SU-DHL-6 (cell line): Measurements from ENCODE around the gene RPUSD2.
A peak's percentile ranks its signal among the peaks of the same experiment; 100 is the strongest.
"Not testable (repeated sequence)": the region's sequence is repeated elsewhere in the genome, so short reads cannot be mapped to it uniquely, and the experiment has no call there.

Experiments
- H2AFZ ChIP-seq: fragments of 200-600 bp; sonication (generic); 2 replicates; pipeline ENCODE4 v1.6.1; 2014; ENCODE audit warnings: low read depth, mild to moderate bottlenecking, moderate library complexity, mixed read lengths, antibody characterized with exemption, low read length; ENCODE audit not compliant: severe bottlenecking
- H3F3A ChIP-seq: fragments of 200-600 bp; shearing (Covaris generic); 2 replicates; pipeline ENCODE4 v1.6.0; 2016; ENCODE audit warnings: antibody characterized with exemption, mild to moderate bottlenecking; ENCODE audit not compliant: insufficient read depth
- H3K27ac ChIP-seq: fragments of 200-600 bp; sonication (generic); 2 replicates; pipeline ENCODE4 v1.5.1; 2016; ENCODE audit warnings: low read depth, mild to moderate bottlenecking, low read length, moderate library complexity, mixed read lengths
- H3K27me3 ChIP-seq: fragments of 200-600 bp; sonication (generic), shearing (Covaris generic); 2 replicates; pipeline ENCODE4 v1.6.0; 2014; ENCODE audit warnings: mild to moderate bottlenecking, low read length
- H3K36me3 ChIP-seq: fragments of 200-600 bp; sonication (generic); 2 replicates; pipeline ENCODE4 v1.6.1; 2014; ENCODE audit warnings: mild to moderate bottlenecking, low read length, mixed read lengths
- H3K4me2 ChIP-seq: fragments of 300-600, 200-600 bp; shearing (Covaris generic), sonication (generic); 2 replicates; pipeline ENCODE4 v1.6.0; 2014; ENCODE audit warnings: low read length, low read depth, mild to moderate bottlenecking; ENCODE audit not compliant: poor library complexity, severe bottlenecking
- H3K4me3 ChIP-seq: fragments of 200-600 bp; sonication (generic); 2 replicates; pipeline ENCODE4 v1.5.1; 2014; ENCODE audit warnings: antibody characterized with exemption, low read length, mild to moderate bottlenecking, mixed read lengths; ENCODE audit not compliant: insufficient read depth, poor library complexity, severe bottlenecking
- H3K79me2 ChIP-seq: fragments of 200-600 bp; sonication (generic); 2 replicates; pipeline ENCODE4 v1.6.1; 2014; ENCODE audit warnings: mild to moderate bottlenecking, low read length, moderate library complexity; ENCODE audit not compliant: insufficient read depth
- H3K9ac ChIP-seq: fragments of 200-600 bp; sonication (generic); 2 replicates; pipeline ENCODE4 v1.7.0; 2014; ENCODE audit warnings: mild to moderate bottlenecking, low read length
- H3K9me2 ChIP-seq: fragments of 200-600 bp; sonication (generic); replicated peaks from 2 replicates; pipeline ENCODE4 v1.6.1; 2014; ENCODE audit warnings: low read length; ENCODE audit not compliant: insufficient read depth
- H3K9me3 ChIP-seq: fragments of 200-600 bp; sonication (generic); 2 replicates; pipeline ENCODE4 v1.6.1; 2014; ENCODE audit warnings: low read length, mixed read lengths; ENCODE audit not compliant: insufficient read depth
- H4K20me1 ChIP-seq: fragments of 200-600 bp; sonication (generic); 2 replicates; pipeline ENCODE4 v1.6.1; 2014; ENCODE audit warnings: low read depth, mild to moderate bottlenecking, antibody characterized with exemption, low read length, moderate library complexity, mixed read lengths
- CTCF ChIP-seq: fragments of 200-600 bp; sonication (generic); IDR thresholded peaks from one replicate; pipeline ENCODE4 v1.5.1; 2017; ENCODE audit warnings: antibody characterized with exemption, mild to moderate bottlenecking, low read length, moderate library complexity; ENCODE audit not compliant: insufficient read depth, poor library complexity, severe bottlenecking
- EZH2phosphoT487 ChIP-seq: fragments of 200-600 bp; sonication (generic), shearing (Covaris generic); conservative IDR thresholded peaks from 2 replicates; pipeline ENCODE4 v1.6.1; 2018; ENCODE audit warnings: mild to moderate bottlenecking, antibody characterized with exemption, low read length, moderate library complexity, mixed read lengths

The RPUSD2 gene

GRCh38 chr15:40567111-40567510 lies 2.0 kb upstream of the RPUSD2 start:
- H3K9me3 ChIP-seq = no peaks in the 10 kb centered on the region
- H3F3A ChIP-seq = peaks cover 5% of the 10 kb centered on the region; the same call in 1 of the 2 replicates
- no peak overlapping the region for H3K4me3 ChIP-seq
- H3K9me2 ChIP-seq = no peaks in the 10 kb centered on the region
- H3K27ac ChIP-seq = no peak overlapping the region
- H3K36me3 ChIP-seq = no peaks in the 10 kb centered on the region
- peak overlapping the region; percentile 14 for H2AFZ ChIP-seq
- no peak overlapping the region for H3K4me2 ChIP-seq
- peaks cover 36% of the 10 kb centered on the region for H3K79me2 ChIP-seq
- no peak overlapping the region for H3K9ac ChIP-seq
- TF ChIP-seq CTCF = peak; percentile 46
- TF ChIP-seq EZH2phosphoT487 = no peak
- no peaks in the 10 kb centered on the region for H3K27me3 ChIP-seq
- H4K20me1 ChIP-seq = no peaks in the 10 kb centered on the region

- H3K9me2 ChIP-seq = no peaks in the 10 kb centered on the region
- H3K9ac ChIP-seq = no peak overlapping the region
- H4K20me1 ChIP-seq = no peaks in the 10 kb centered on the region
- no peaks in the 10 kb centered on the region for H3K27me3 ChIP-seq
- no peaks in the 10 kb centered on the region for H3K36me3 ChIP-seq
- no peak overlapping the region for H3K27ac ChIP-seq
- peaks cover 12% of the 10 kb centered on the region for H3K79me2 ChIP-seq
- no peak overlapping the region for H3K4me3 ChIP-seq
- TF ChIP-seq CTCF (no peak), EZH2phosphoT487 (no peak)
- H3F3A ChIP-seq = no peaks in the 10 kb centered on the region
- no peak overlapping the region for H2AFZ ChIP-seq
- no peak overlapping the region for H3K4me2 ChIP-seq
- no peaks in the 10 kb centered on the region for H3K9me3 ChIP-seq
Measured at GRCh38 chr15:40575113-40575512, 6.0 kb downstream of the RPUSD2 start.

GRCh38 chr15:40576914-40577313 lies 7.8 kb downstream of the RPUSD2 start:
- not testable (repeated sequence) for H3K4me2 ChIP-seq, H2AFZ ChIP-seq, H3K27ac ChIP-seq, H3K9ac ChIP-seq, H3K27me3 ChIP-seq, H3F3A ChIP-seq, H4K20me1 ChIP-seq, H3K9me3 ChIP-seq, H3K4me3 ChIP-seq, H3K79me2 ChIP-seq, H3K36me3 ChIP-seq, H3K9me2 ChIP-seq

- Histone ChIP-seq H4K20me1 (no peaks in the 10 kb centered on the region), H3K4me2 (no peak overlapping the region), H3K36me3 (no peaks in the 10 kb centered on the region), H3K9me3 (no peaks in the 10 kb centered on the region), H3K4me3 (no peak overlapping the region), H3F3A (no peaks in the 10 kb centered on the region), H3K9ac (no peak overlapping the region), H3K27me3 (no peaks in the 10 kb centered on the region), H2AFZ (no peak overlapping the region), H3K27ac (no peak overlapping the region), H3K79me2 (no peaks in the 10 kb centered on the region), H3K9me2 (no peaks in the 10 kb centered on the region)
- TF ChIP-seq CTCF (no peak), EZH2phosphoT487 (no peak)
Measured at GRCh38 chr15:40578892-40579291, 9.8 kb downstream of the RPUSD2 start.

- not testable (repeated sequence) for H3K36me3 ChIP-seq, H3K9ac ChIP-seq, H2AFZ ChIP-seq, H3K4me3 ChIP-seq, H4K20me1 ChIP-seq, H3F3A ChIP-seq, H3K27ac ChIP-seq, H3K9me2 ChIP-seq, H3K4me2 ChIP-seq, H3K79me2 ChIP-seq, H3K27me3 ChIP-seq, H3K9me3 ChIP-seq
Measured at GRCh38 chr15:40581796-40582195, 12.7 kb downstream of the RPUSD2 start.
